Astrocyte of the spinal cord (primary cell): ENCODE results near the gene PTPRT.

Experiments used
- DNase-seq: peaks from one replicate; pipeline ENCODE4 v3.0.0; 2011; ENCODE audit warnings: low read depth, low spot score
- H3K4me3 ChIP-seq: 2 replicates; pipeline ENCODE4 v1.5.1; 2011; ENCODE audit warnings: low read depth, mild to moderate bottlenecking, low read length, moderate library complexity
- in situ Hi-C: cut with HindIII; loops from 2 replicates; pipeline ENCODE4 v1.10.0; 2017; ENCODE audit warnings: low sequenced_read_pairs
- TF ChIP-seq, protein P1 (sequence below): IDR thresholded peaks from 2 replicates; pipeline ENCODE4 v1.5.1; 2012; ENCODE audit warnings: low read depth, mild to moderate bottlenecking, low read length, inconsistent platforms

The PTPRT gene

DNA sequence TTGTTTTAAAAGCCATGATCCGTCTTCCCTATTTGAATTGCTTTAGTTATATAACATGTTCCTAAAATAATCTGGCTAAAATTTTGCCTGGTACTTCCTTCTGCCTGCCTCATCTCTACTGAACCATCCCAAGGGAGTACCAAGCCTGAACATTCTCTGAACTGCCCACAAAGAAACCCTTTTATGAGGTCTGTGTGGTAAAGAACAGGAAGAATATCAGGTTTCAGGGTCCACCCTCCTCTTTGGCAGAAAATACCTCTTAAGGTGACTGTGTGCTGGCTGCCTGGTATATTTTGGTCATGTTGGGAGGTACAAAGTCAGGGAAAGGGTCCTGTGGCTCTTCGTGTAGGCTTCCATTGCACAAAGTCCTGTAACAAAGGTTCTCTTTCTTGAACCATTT lies 997.4 kb downstream of the PTPRT start:
- in situ Hi-C loops = no loop called here
- TF ChIP-seq, protein P1, sequence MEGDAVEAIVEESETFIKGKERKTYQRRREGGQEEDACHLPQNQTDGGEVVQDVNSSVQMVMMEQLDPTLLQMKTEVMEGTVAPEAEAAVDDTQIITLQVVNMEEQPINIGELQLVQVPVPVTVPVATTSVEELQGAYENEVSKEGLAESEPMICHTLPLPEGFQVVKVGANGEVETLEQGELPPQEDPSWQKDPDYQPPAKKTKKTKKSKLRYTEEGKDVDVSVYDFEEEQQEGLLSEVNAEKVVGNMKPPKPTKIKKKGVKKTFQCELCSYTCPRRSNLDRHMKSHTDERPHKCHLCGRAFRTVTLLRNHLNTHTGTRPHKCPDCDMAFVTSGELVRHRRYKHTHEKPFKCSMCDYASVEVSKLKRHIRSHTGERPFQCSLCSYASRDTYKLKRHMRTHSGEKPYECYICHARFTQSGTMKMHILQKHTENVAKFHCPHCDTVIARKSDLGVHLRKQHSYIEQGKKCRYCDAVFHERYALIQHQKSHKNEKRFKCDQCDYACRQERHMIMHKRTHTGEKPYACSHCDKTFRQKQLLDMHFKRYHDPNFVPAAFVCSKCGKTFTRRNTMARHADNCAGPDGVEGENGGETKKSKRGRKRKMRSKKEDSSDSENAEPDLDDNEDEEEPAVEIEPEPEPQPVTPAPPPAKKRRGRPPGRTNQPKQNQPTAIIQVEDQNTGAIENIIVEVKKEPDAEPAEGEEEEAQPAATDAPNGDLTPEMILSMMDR = no peak
- no peak overlapping the region for H3K4me3 ChIP-seq
- DNase-seq = no peak

DNA sequence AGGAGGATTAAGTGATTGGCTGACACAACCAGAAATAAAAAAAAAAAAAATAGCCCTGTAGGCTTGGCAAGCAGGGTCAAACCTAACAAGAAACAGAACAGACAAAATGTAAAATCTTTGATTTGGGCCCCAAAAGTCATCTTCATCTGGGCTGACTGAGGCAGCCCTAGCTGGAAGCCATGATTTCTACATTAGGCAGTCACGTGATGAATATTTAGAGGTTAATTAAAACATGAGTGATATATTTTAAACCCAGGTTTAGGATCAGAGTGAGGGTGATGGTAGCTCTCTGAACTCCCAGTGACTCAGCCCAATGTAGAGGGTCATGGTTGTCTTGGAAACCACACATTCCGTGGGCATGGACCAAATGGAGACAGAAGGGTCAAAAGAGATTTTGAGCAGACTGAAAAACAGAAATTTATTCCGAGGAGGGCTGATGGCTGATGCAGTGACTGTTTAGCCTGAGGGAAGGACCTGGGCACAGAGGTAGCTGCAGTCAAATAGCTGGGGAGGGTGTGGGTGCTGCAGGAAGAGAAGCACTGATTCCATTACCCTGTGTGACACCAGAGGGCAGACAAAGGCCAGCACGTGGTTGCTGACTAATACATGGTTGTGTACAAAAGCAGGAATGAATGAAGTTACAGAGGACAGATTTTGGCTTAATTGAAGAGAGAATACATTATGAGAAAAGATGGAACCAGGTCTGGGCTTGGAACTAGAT lies 998.4 kb downstream of the PTPRT start:
- in situ Hi-C loops = no loop called here
- no peak for DNase-seq
- H3K4me3 ChIP-seq = no peak overlapping the region
- TF ChIP-seq, protein P1 = no peak

DNA sequence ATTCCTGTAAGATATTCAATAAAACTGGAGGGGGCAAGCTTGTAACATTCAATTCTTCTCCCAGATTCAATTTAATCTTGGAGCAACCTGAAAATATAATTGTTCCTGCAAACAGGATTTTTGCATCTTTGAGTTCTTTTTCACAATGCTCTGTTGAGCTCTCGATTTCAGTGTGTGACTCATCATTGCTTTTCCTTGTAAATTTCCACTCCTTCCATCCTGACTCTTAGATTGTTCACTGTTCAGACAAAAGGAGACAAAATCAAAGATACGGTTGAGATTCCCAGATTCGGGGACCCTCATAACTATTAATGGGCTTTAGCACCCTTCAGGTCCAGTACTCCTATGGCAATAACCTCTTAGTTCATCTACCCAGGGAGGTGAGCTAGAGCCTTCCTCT lies 999.6 kb downstream of the PTPRT start:
- in situ Hi-C loops = no loop called here
- DNase-seq = no peak
- H3K4me3 ChIP-seq = no peak overlapping the region
- TF ChIP-seq, protein P1 = no peak

DNA sequence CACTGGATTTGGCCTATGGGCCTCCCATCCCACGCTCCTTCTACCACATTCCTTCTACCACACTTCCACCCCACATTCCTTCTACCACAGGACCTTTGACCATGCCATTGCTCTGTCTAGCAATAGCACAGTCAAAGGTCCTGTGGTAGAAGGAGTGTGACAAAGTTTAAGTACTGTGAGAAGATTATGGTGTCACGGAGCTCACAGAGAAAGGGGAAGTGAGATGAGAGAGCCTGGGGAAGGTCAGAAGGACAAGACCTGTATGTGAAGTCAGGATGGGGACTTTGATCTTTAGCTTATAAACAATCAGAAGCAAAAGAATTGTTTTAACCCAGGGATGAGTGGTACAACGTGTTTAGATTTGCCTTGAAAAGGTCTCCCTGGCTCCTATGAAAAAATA lies 1003.4 kb downstream of the PTPRT start:
- TF ChIP-seq, protein P1 = no peak
- in situ Hi-C loops = no loop called here
- no peak for DNase-seq
- H3K4me3 ChIP-seq = no peak overlapping the region

DNA sequence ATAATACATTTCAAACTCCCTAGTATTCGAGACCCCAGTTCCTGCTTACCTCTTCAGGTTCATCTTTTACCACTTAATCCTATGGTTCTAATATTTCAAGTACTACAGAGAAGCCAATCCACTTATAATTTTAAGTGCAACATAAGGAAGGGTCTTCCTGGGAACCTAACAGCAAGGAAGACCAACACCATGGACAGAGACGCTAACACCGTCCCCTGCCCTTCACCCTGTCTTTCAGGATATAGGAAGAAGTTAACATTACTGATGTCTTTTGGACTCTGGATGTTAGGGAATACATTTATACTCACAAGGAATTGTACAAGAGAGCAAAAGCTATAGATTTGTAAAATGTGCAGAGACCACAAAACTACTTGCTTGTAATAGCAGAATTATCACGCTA lies 1006.6 kb downstream of the PTPRT start:
- in situ Hi-C loops = no loop called here
- no peak for DNase-seq
- H3K4me3 ChIP-seq = no peak overlapping the region
- TF ChIP-seq, protein P1 = no peak

DNA sequence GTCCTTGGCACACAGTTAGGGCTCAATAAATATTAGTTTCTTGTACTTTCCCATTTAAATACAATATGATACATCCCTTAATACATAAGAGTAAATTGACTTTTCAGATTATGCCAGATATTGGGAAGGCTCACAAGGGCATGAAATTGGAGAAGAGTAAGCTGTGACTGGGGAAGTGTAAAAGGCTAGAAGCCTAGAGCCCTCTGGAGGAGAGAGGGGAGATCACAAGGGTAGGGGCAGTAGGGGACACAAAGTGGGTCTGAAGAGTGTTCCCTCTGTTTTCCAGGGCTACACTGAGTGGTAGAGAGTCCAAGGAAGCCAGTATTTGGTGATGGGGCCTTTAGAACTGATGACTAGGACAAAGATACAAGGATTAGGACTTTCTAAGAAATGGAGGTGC lies 1008.6 kb downstream of the PTPRT start:
- DNase-seq = no peak
- no peak overlapping the region for H3K4me3 ChIP-seq
- in situ Hi-C loops = no loop called here
- TF ChIP-seq, protein P1 = no peak
